Posterior vena cava (tissue), 2 donors: ENCODE results near the gene RGS2. TPM values are rescaled to one million over a fixed set of nuclear protein-coding genes. Genes with fewer than 3 reads are reported as not detected.

ENCODE experiments used
- DNase-seq: peaks from one replicate; pipeline ENCODE4 v3.0.0-alpha.2; 2020; ENCODE audit warnings: low spot score
- intact Hi-C, 2 donors: fragments of 100-400 bp; cut with DNase I; formaldehyde crosslinking; loops; one replicate each; pipeline versions ENCODE4 v1.14.1 to v1.14.2; 2022 to 2023
- total RNA-seq, 2 donors: library from RNA; stranded (reverse); fragmentation: NEBNext Ultra II Directional; extraction: Animal tissue kit (Norgen Biotek cat#: 25700); gene quantifications; one replicate each; pipeline ENCODE4 v1.2.1, GENCODE V29; 2021
- donor health status: DM: yes; HTN: yes; CAD: no.
- donor health status: DM: yes; HTN: yes; CAD: no.

The RGS2 gene
- total RNA-seq, 2 donors from 2014 or later = 70.8 to 96.2 TPM

GRCh38 chr1:192792628-192793027 is 16.2 kb upstream of the RGS2 start:
- intact Hi-C loops = no loop called here
- DNase-seq = no peak

- intact Hi-C loops = no loop called here
- no peak for DNase-seq
Measured at GRCh38 chr1:192793983-192794767, 14.7 kb upstream of the RGS2 start.

- intact Hi-C loops = no loop called here
- DNase-seq = no peak
Measured at GRCh38 chr1:192794768-192795035, 14.1 kb upstream of the RGS2 start.

- no peak for DNase-seq
- intact Hi-C loops = no loop called here
Measured at GRCh38 chr1:192795916-192796618, 12.8 kb upstream of the RGS2 start.

- intact Hi-C loops = no loop called here
- no peak for DNase-seq
Measured at GRCh38 chr1:192797143-192797542, 11.7 kb upstream of the RGS2 start.

- intact Hi-C loops = no loop called here
- DNase-seq = no peak
Measured at GRCh38 chr1:192797891-192798290, 10.9 kb upstream of the RGS2 start.

GRCh38 chr1:192801451-192801850 is 7.4 kb upstream of the RGS2 start:
- intact Hi-C loops = loop anchor here in 1 of 2 donors (10.0 kb wide), 2 partner anchors 223 to 327 kb away; no protein-coding TSS in a partner anchor
- no peak for DNase-seq

GRCh38 chr1:192802406-192802805 is 6.4 kb upstream of the RGS2 start:
- intact Hi-C loops = loop anchor here in 1 of 2 donors (10.0 kb wide), 2 partner anchors 222 to 328 kb away; no protein-coding TSS in a partner anchor
- no peak for DNase-seq

- DNase-seq = no peak
- intact Hi-C loops = loop anchor here in 1 of 2 donors (10.0 kb wide), 2 partner anchors 221 to 329 kb away; no protein-coding TSS in a partner anchor
Measured at GRCh38 chr1:192803501-192803900, 5.3 kb upstream of the RGS2 start.

GRCh38 chr1:192805832-192806323 is 3.0 kb upstream of the RGS2 start:
- intact Hi-C loops = loop anchor here in 1 of 2 donors (10.0 kb wide), 2 partner anchors 219 to 331 kb away; no protein-coding TSS in a partner anchor
- no peak for DNase-seq

GRCh38 chr1:192807211-192808162 is 1.4 kb upstream of the RGS2 start:
- no peak for DNase-seq
- intact Hi-C loops = loop anchor here in 1 of 2 donors (10.0 kb wide), 2 partner anchors 217 to 333 kb away; no protein-coding TSS in a partner anchor

GRCh38 chr1:192808163-192808517 is 699 bp upstream of the RGS2 start:
- intact Hi-C loops = loop anchor here in 1 of 2 donors (10.0 kb wide), 2 partner anchors 217 to 333 kb away; no protein-coding TSS in a partner anchor
- no peak for DNase-seq

- intact Hi-C loops = loop anchor here in 1 of 2 donors (10.0 kb wide), 2 partner anchors 215 to 335 kb away; no protein-coding TSS in a partner anchor
- DNase-seq = peak; percentile 87
Measured at GRCh38 chr1:192809307-192810252, 741 bp downstream of the RGS2 start.

GRCh38 chr1:192810253-192810880 is 1.5 kb downstream of the RGS2 start:
- intact Hi-C loops = no loop called here
- DNase-seq = no peak

- no peak for DNase-seq
- intact Hi-C loops = no loop called here
Measured at GRCh38 chr1:192811006-192811405, 2.2 kb downstream of the RGS2 start.

- intact Hi-C loops = no loop called here
- no peak for DNase-seq
Measured at GRCh38 chr1:192811594-192812239, 2.9 kb downstream of the RGS2 start.
